Endothelial cell (in vitro differentiated cells): ENCODE results near the gene MCM3AP. TPM values are rescaled to one million over a fixed set of nuclear protein-coding genes. Genes with fewer than 3 reads are reported as not detected.

Experiments used
- DNase-seq: peaks from one replicate; pipeline ENCODE4 v3.0.0; 2021; ENCODE audit warnings: low spot score
- H3K27ac Mint-ChIP-seq: one replicate; pipeline ENCODE4 v1.8.0; 2021; ENCODE audit warnings: mixed read lengths, inconsistent platforms; ENCODE audit not compliant: unreplicated experiment
- H3K27me3 Mint-ChIP-seq: one replicate; pipeline ENCODE4 v1.8.0; 2021; ENCODE audit warnings: mild to moderate bottlenecking, moderate library complexity, mixed read lengths, inconsistent platforms; ENCODE audit not compliant: unreplicated experiment
- H3K36me3 Mint-ChIP-seq: one replicate; pipeline ENCODE4 v1.8.0; 2021; ENCODE audit warnings: mild to moderate bottlenecking, low read depth, mixed read lengths, inconsistent platforms; ENCODE audit not compliant: unreplicated experiment
- H3K4me1 Mint-ChIP-seq: one replicate; pipeline ENCODE4 v1.8.0; 2021; ENCODE audit warnings: mild to moderate bottlenecking, mixed read lengths, inconsistent platforms; ENCODE audit not compliant: unreplicated experiment
- H3K4me3 Mint-ChIP-seq: one replicate; pipeline ENCODE4 v1.8.0; 2021; ENCODE audit warnings: mild to moderate bottlenecking, mixed read lengths, inconsistent platforms; ENCODE audit not compliant: unreplicated experiment
- H3K9me3 Mint-ChIP-seq: one replicate; pipeline ENCODE4 v1.8.0; 2021; ENCODE audit warnings: mixed read lengths, inconsistent platforms; ENCODE audit not compliant: unreplicated experiment
- total RNA-seq: library from RNA; stranded (reverse); fragmentation: NEBNext Ultra II Directional; extraction: Animal tissue kit (Norgen Biotek cat#: 25700); gene quantifications from one replicate; pipeline ENCODE4 v1.2.1, GENCODE V29; 2021; ENCODE audit not compliant: unreplicated experiment
- TF ChIP-seq, protein P1 (sequence below): fragments of 200-600 bp; sonication (generic); IDR thresholded peaks from one replicate; pipeline ENCODE4 v1.5.0; 2021; ENCODE audit warnings: antibody characterized with exemption; ENCODE audit not compliant: unreplicated experiment

Gene MCM3AP
- total RNA-seq, 1 donor from 2014 or later: 92.1 TPM

DNA sequence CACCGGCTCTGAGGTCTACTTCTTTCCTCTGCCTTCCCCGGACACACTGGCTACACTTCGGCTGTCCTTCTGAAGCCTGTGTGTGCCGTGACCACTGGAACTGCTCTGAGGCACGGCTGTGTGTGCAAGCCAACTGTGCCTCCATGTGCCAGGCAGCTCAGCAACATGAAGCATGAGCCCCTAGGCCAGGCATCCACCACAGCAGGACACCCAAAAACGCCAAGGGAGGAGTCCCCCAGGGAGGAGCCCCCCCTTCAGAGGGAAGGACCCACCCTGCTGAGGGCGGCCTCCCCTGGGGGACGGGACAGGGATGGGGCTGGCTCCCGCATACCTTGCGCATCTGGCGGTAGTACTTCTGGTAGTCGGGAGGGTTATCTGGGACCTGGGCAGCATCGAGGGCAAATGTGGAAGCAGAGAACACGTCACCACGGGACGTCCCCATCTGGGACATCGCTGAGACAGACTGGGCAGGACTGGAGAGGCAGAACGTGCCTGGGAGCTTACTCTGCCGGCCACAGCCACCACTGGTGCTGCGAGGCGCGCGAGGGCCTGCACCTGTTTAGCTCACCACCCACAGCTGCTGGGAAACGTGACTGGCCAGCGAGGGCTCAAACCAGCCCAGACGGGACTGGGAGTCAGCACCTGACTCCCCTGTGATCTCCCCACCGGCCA lies 77.4 kb downstream of the MCM3AP start:
- H3K9me3 Mint-ChIP-seq: no peaks in the 10 kb centered on the region

GRCh38 chr21:46207006-46207919 lies 78.1 kb downstream of the MCM3AP start:
- no peak for DNase-seq
- Mint-ChIP-seq H3K9me3 (no peaks in the 10 kb centered on the region), H3K4me1 (peaks cover 2% of the 10 kb centered on the region), H3K36me3 (peaks cover 40% of the 10 kb centered on the region), H3K4me3 (no peak overlapping the region), H3K27ac (no peak overlapping the region), H3K27me3 (peaks cover 7% of the 10 kb centered on the region)
- TF ChIP-seq, protein P1, sequence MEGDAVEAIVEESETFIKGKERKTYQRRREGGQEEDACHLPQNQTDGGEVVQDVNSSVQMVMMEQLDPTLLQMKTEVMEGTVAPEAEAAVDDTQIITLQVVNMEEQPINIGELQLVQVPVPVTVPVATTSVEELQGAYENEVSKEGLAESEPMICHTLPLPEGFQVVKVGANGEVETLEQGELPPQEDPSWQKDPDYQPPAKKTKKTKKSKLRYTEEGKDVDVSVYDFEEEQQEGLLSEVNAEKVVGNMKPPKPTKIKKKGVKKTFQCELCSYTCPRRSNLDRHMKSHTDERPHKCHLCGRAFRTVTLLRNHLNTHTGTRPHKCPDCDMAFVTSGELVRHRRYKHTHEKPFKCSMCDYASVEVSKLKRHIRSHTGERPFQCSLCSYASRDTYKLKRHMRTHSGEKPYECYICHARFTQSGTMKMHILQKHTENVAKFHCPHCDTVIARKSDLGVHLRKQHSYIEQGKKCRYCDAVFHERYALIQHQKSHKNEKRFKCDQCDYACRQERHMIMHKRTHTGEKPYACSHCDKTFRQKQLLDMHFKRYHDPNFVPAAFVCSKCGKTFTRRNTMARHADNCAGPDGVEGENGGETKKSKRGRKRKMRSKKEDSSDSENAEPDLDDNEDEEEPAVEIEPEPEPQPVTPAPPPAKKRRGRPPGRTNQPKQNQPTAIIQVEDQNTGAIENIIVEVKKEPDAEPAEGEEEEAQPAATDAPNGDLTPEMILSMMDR: no peak

More for the DNA sequence above, 77.4 kb downstream of the MCM3AP start:
- peaks cover 7% of the 10 kb centered on the region for H3K27me3 Mint-ChIP-seq
- no peak for DNase-seq
- H3K4me3 Mint-ChIP-seq: peak overlapping the region; percentile 23
- peaks cover 39% of the 10 kb centered on the region for H3K36me3 Mint-ChIP-seq
- TF ChIP-seq, protein P1: no peak
- no peak overlapping the region for H3K27ac Mint-ChIP-seq
- no peaks in the 10 kb centered on the region for H3K4me1 Mint-ChIP-seq

DNA sequence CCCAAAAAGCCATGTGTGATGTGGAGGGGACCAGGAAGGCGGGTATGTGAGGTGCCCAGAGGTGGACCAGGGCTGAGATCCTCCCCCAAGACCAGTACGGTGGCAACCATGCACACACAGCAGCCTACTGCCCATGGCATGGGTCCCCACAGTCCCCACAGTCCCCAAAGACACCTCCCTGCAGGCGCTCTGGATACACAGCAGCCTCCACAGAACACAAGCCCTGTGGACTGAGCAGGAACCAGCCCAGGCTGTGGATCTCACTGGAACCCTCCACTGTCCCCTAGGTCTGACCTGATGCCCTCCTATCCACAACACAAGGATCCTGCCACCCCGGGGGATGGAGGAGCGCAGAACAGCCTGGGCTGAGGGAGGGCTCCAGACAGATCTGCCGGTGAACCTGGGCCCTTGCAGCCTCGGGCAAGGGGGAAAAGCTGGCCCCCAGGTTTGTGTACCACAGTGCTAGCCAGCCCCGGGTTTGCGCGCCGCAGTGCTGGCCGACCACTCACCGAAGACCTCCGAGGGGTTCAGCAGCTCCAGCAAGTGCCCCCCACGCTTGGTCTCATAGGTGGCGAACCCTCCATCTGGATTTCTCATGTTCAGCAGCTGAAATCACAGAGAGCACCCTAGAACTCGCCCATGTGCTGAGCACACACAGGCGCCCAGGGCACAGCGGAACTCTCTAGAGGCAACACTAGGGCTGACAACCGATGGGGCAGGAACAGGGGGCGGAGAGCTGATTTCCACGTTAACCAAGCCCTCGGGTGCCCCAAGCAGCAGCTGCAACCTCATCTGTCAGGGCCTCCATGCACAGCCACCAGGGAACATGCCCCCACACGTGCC lies 79.0 kb downstream of the MCM3AP start:
- H3K27me3 Mint-ChIP-seq: peaks cover 7% of the 10 kb centered on the region
- H3K9me3 Mint-ChIP-seq: no peaks in the 10 kb centered on the region
- H3K4me3 Mint-ChIP-seq: peak overlapping the region; percentile 56
- peaks cover 37% of the 10 kb centered on the region for H3K36me3 Mint-ChIP-seq
- TF ChIP-seq, protein P1: no peak
- peaks cover 2% of the 10 kb centered on the region for H3K4me1 Mint-ChIP-seq
- no peak for DNase-seq
- H3K27ac Mint-ChIP-seq: no peak overlapping the region

DNA sequence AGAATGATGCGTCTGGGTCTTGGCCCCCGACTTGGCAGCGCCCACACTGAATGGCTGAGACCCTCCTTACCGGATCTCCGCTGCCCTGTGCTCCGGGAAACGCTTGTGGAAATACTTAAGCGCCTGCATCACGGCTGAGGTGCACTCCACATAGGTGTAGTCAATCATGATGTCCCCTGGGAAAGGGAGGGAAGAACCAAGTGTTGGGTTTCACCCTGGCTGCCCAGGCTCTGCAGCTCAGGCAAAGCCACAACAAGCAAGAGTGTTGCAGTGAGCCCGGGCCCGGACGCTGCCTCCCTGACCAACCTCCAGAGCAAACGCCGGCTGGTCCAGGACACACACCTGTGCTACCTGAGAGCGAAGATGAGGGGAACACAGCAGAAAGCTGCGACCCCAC lies 79.6 kb downstream of the MCM3AP start:
- peak overlapping the region; percentile 56 for H3K4me3 Mint-ChIP-seq
- no peak for DNase-seq
- peaks cover 34% of the 10 kb centered on the region for H3K36me3 Mint-ChIP-seq

More for the DNA sequence above, 79.6 kb downstream of the MCM3AP start:
- Mint-ChIP-seq H3K9me3 (no peaks in the 10 kb centered on the region), H3K27ac (no peak overlapping the region), H3K4me1 (peaks cover 2% of the 10 kb centered on the region), H3K27me3 (peaks cover 7% of the 10 kb centered on the region)
- TF ChIP-seq, protein P1: no peak
